Coronary artery (tissue), 2 donors: Measurements from ENCODE around the gene INAFM2.

Experiments used
- DNase-seq: peaks from one replicate; pipeline ENCODE4 v3.0.0-alpha.2; 2017; ENCODE audit warnings: low spot score
- H3K27ac ChIP-seq, 2 donors: fragments of 200-600 bp; sonication (generic); one replicate each; pipeline ENCODE4 v1.5.1; 2016 to 2019
- H3K4me3 ChIP-seq: fragments of 200-600 bp; sonication (generic); 2 replicates; pipeline ENCODE4 v1.5.1; 2016; ENCODE audit warnings: mild to moderate bottlenecking, moderate library complexity
- TF ChIP-seq, protein P1 (sequence below): fragments of 200-600 bp; sonication (generic); IDR thresholded peaks from one replicate; pipeline ENCODE4 v1.5.1; 2019; ENCODE audit warnings: antibody characterized with exemption

The INAFM2 gene

DNA sequence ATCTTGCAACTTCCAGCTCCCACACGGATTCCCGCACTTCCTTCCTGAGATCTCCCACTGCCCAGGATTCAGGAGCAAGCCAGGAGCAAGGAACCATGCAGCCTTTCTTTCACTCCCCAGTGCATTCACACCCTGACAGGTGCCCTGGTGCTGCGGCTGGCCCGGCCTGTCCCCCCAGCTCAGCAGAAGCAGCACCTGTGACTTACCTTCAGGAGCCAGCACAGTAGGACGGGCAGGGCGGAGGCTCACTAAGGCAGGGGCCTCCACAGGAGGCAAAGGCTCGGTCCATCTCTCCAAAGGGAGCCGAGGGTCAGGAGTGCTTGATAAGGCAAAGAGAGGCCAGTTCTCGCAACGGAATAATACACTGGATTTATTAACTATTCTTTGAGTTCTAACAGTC lies 45.5 kb upstream of the INAFM2 start:
- no peak overlapping the region for H3K4me3 ChIP-seq
- TF ChIP-seq, protein P1, sequence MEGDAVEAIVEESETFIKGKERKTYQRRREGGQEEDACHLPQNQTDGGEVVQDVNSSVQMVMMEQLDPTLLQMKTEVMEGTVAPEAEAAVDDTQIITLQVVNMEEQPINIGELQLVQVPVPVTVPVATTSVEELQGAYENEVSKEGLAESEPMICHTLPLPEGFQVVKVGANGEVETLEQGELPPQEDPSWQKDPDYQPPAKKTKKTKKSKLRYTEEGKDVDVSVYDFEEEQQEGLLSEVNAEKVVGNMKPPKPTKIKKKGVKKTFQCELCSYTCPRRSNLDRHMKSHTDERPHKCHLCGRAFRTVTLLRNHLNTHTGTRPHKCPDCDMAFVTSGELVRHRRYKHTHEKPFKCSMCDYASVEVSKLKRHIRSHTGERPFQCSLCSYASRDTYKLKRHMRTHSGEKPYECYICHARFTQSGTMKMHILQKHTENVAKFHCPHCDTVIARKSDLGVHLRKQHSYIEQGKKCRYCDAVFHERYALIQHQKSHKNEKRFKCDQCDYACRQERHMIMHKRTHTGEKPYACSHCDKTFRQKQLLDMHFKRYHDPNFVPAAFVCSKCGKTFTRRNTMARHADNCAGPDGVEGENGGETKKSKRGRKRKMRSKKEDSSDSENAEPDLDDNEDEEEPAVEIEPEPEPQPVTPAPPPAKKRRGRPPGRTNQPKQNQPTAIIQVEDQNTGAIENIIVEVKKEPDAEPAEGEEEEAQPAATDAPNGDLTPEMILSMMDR: no peak
- no peak for DNase-seq
- H3K27ac ChIP-seq: no peak overlapping the region

DNA sequence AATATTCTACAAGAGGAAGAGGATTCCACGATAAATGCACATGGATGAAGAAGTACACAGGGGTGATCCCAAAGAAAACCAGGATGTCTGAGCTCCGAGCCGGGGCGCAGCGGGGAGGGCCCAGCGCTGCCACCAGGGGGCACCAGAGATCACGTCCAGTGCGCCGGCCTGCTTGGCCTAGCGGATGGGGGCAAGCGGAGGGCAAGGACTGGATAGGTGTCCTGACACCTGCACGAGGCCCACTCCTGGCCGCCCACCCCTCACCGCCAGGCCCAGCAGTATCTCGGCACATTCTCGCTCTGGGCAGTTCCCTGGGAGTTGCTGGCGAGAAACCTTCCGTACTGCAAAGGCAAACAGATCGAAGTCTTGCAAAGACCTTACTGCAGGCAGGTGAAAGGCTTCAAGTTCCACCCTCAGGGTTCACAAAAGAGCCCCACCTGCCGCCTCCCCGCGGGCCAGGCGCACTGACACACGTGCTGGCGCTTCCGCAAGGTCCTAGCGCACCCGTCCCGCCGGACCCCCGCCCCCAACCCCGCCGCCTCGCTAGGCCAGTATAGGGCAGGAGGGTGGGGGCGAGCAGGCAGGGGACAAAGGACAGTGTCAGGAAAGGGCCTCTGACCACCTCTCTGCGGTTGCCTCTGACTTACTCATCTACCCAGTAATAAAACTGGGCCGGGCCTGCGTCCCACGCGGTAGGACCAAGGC lies 43.9 kb upstream of the INAFM2 start:
- H3K27ac ChIP-seq: no peak overlapping the region
- no peak for DNase-seq
- peak overlapping the region; percentile 8 for H3K4me3 ChIP-seq
- TF ChIP-seq, protein P1: peak; percentile 97

- no peak for DNase-seq
- TF ChIP-seq, protein P1: no peak
- no peak overlapping the region for H3K27ac ChIP-seq
- H3K4me3 ChIP-seq: peak overlapping the region; percentile 8
These were observed 43.0 kb upstream of the INAFM2 start for GRCh38 chr15:40280260-40281056.

GRCh38 chr15:40281057-40281800 lies 42.3 kb upstream of the INAFM2 start:
- Histone ChIP-seq H3K27ac (no peak overlapping the region), H3K4me3 (peak overlapping the region; percentile 70)
- TF ChIP-seq, protein P1: no peak
- no peak for DNase-seq

- no peak overlapping the region for H3K27ac ChIP-seq
- DNase-seq: no peak
- H3K4me3 ChIP-seq: peak overlapping the region; percentile 70
- TF ChIP-seq, protein P1: no peak
These were observed 41.7 kb upstream of the INAFM2 start for GRCh38 chr15:40281801-40282146.

DNA sequence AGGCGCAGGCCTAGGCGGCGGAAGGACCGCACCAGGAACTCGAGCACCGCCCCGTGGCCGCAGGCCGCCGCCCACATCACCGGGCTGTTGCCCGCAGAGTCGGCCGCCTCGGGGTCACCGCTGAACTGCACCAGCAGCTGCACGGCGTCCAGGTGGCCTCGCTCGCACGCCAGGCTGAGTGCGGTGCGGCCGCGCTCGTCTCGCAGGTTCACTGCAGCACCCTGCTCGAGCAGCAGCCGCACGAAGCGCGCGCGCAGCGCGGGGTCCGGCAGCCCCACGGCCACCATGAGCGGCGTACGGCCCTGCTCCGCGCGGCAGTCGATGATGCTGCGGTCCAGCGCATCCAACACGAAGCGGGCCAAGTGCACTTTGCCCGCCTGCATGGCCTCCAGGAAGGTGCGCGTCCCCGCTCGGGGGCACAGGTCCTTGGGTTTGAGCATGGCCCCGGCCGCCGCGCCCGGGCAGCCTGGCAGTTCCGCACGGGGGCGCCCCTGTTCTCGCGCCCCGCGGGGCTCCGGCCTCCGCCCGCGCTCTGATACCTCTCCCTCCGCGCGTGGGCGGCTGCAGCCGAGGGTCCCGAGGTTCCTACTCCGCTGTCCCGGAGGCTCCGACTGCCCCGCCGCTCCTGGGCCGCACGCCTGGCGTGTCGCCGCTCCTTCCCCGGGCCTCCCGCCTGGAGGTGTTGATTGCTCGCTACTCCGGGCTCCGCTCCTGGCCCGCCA lies 41.2 kb upstream of the INAFM2 start:
- TF ChIP-seq, protein P1: no peak
- no peak for DNase-seq
- peak overlapping the region; percentile 70 for H3K4me3 ChIP-seq
- no peak overlapping the region for H3K27ac ChIP-seq
